ENCODE data around the gene GADD45B.

Gene GADD45B

DNA sequence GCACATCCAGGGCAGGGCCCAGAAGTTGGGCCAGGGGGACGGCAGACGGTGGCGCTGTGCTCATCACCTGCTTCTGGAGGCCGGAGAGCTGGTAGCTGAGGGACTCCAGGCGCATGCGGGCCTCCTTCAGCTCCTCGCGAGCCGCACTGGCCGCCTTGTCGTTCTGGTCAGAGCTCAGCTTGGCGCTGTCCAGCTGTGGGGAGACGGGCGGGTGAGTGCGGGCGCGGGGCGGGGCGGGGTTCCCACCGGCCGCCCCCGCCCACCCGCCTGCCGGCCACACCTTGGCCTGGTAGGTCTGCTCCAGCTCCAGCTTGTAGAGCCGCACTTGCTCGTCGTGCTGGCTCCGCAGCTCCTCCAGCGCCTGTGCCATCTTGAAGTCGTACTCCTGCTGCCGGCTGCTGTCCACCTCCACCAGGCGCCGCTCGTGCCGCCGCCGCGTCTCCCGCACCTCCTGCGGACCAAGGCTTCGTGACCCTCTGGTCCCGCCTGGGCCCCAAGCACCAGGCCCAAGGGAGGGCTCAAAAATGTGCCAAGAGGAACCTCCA is 41.1 kb upstream of the GADD45B start:
- ChIA-PET POLR2A (no interaction called here), CTCF (interaction anchor here (1.2 to 1.5 kb wide), 2 partner anchors 9 to 41 kb away, joined by 4 to 5 read pairs; no protein-coding TSS in a partner anchor)
- TF ChIP-seq CTCF (IDR thresholded peaks at IDR 0.05; ENCODE audit: control extremely low read depth, extremely low read depth, low read depth, missing control alignments), result no peak

GRCh38 chr19:2436384-2436783 is 39.5 kb upstream of the GADD45B start:
- POLR2A ChIA-PET, result no interaction called here
- CTCF ChIA-PET, result no interaction called here
- no peak for DNase-seq (ENCODE audit: extremely low spot score)
- no peak for TF ChIP-seq CTCF (IDR thresholded peaks at IDR 0.05; ENCODE audit: control extremely low read depth, extremely low read depth, low read depth, missing control alignments)

More for the DNA sequence above, 41.1 kb upstream of the GADD45B start:
- DNase-seq (ENCODE audit: extremely low spot score), result no peak

GRCh38 chr19:2436926-2437325 is 39.0 kb upstream of the GADD45B start:
- CTCF ChIA-PET, result interaction anchor here (2.0 kb wide), 1 partner anchor 9 kb away, joined by 4 read pairs; the partner anchor contains the start of gene TIMM13
- POLR2A ChIA-PET, result no interaction called here
- DNase-seq (ENCODE audit: extremely low spot score), result no peak
- no peak for TF ChIP-seq CTCF (IDR thresholded peaks at IDR 0.05; ENCODE audit: control extremely low read depth, extremely low read depth, low read depth, missing control alignments)

- no peak for TF ChIP-seq CTCF (IDR thresholded peaks at IDR 0.05; ENCODE audit: control extremely low read depth, extremely low read depth, low read depth, missing control alignments)
- DNase-seq (ENCODE audit: extremely low spot score), result no peak
- ChIA-PET CTCF (interaction anchor here (1.5 to 2.0 kb wide), 2 partner anchors 11 to 199 kb away, joined by 3 to 4 read pairs; partner anchors contain the start of gene TIMM13), POLR2A (interaction anchor here (0.6 to 0.7 kb wide), 2 partner anchors 38 to 50 kb away, joined by 4 to 7 read pairs; no protein-coding TSS in a partner anchor)
These were observed 37.7 kb upstream of the GADD45B start for GRCh38 chr19:2438178-2438577.

DNA sequence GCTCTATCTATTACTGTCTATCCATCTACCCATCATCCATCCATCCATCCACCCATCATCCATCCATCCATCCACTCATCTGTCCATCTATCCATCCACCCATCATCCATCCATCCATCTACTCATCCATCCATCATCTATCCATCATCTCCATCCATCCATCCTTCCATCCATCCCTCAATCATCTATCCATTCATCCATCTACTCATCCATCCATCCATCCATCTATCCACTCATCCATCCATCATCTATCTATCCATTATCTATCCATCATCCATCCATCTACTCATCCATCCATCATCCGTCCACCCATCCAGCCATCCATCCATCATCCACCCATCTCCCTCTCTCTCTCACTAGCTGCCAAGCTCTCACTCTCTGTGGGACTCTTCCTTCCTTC is 35.4 kb upstream of the GADD45B start:
- ChIA-PET CTCF (no interaction called here), POLR2A (no interaction called here)
- no peak for DNase-seq (ENCODE audit: extremely low spot score)
- no peak for TF ChIP-seq CTCF (IDR thresholded peaks at IDR 0.05; ENCODE audit: control extremely low read depth, extremely low read depth, low read depth, missing control alignments)

- ChIA-PET POLR2A (interaction anchor here (0.6 to 1.5 kb wide), 3 partner anchors 13 to 35 kb away, joined by 3 to 8 read pairs (median 6); partner anchors contain the start of genes GADD45B and TIMM13), CTCF (no interaction called here)
- TF ChIP-seq CTCF (IDR thresholded peaks at IDR 0.05; ENCODE audit: control extremely low read depth, extremely low read depth, low read depth, missing control alignments), result no peak
- DNase-seq (ENCODE audit: extremely low spot score), result no peak
These were observed 34.7 kb upstream of the GADD45B start for GRCh38 chr19:2441096-2441752.
